ENCODE results near the gene SLC39A13.

Gene SLC39A13

GRCh38 chr11:47414685-47415070, 6.3 kb downstream of the SLC39A13 start:
- Histone ChIP-seq H3K79me2 (ENCODE audit: control insufficient read depth, insufficient read depth, low read length, poor library complexity) (peaks cover 1% of the 10 kb centered on the region), H2AK5ac (ENCODE audit: low read length) (no peak overlapping the region), H3K18ac (ENCODE audit: low read length) (no peak overlapping the region), H4K8ac (ENCODE audit: low read depth, low read length) (no peak overlapping the region), H3K4me3 (ENCODE audit: low read depth, low read length) (no peak overlapping the region), H3K27me3 (ENCODE audit: insufficient read depth, low read length) (no peaks in the 10 kb centered on the region), H4K12ac (ENCODE audit: low read depth, low read length) (no peak overlapping the region), H3K4me1 (ENCODE audit: control insufficient read depth in 1 of 2, insufficient read depth in 2 of 2, low read length in 2 of 2) (peaks cover 6 to 11% of the 10 kb centered on the region in 2 experiments), H3K27ac (ENCODE audit: low read depth, low read length) (no peak overlapping the region), H3K23ac (ENCODE audit: low read length) (no peak overlapping the region), H2BK120ac (ENCODE audit: insufficient read depth, low read length, poor library complexity) (no peak overlapping the region), H2BK5ac (ENCODE audit: low read depth, low read length, poor library complexity) (no peak overlapping the region), H3K4me2 (ENCODE audit: low read length) (no peak overlapping the region), H2AFZ (ENCODE audit: insufficient read depth, low read length, poor library complexity) (no peak overlapping the region), H3K9ac (ENCODE audit: low read length) (no peak overlapping the region), H3K4ac (ENCODE audit: low read depth, low read length) (no peak overlapping the region), H2BK12ac (ENCODE audit: low read length) (no peak overlapping the region), H3K9me3 (ENCODE audit: insufficient read depth, low read depth, low read length) (no peaks in the 10 kb centered on the region), H3K79me1 (ENCODE audit: low read length) (no peaks in the 10 kb centered on the region), H3K14ac (ENCODE audit: low read length) (no peak overlapping the region), H4K91ac (ENCODE audit: low read depth, low read length) (no peak overlapping the region), H3K36me3 (ENCODE audit: control insufficient read depth in 1 of 2, insufficient read depth in 2 of 2, low read length in 2 of 2) (peaks cover 66 to 75% of the 10 kb centered on the region in 2 experiments)
- WGBS (ENCODE audit: extremely low coverage, insufficient coverage, insufficient read length): no CpG with 5 or more reads among the region's 19 CpGs
- DNase-seq: no peak

GRCh38 chr11:47415091-47415854, 6.9 kb downstream of the SLC39A13 start:
- Histone ChIP-seq H3K36me3 (ENCODE audit: control insufficient read depth in 1 of 2, insufficient read depth in 2 of 2, low read length in 2 of 2) (peaks cover 72 to 79% of the 10 kb centered on the region in 2 experiments), H4K12ac (ENCODE audit: low read depth, low read length) (peak overlapping the region; percentile 67), H3K14ac (ENCODE audit: low read length) (no peak overlapping the region), H3K23ac (ENCODE audit: low read length) (no peak overlapping the region), H3K4ac (ENCODE audit: low read depth, low read length) (no peak overlapping the region), H3K27ac (ENCODE audit: low read depth, low read length) (no peak overlapping the region), H4K8ac (ENCODE audit: low read depth, low read length) (no peak overlapping the region), H3K27me3 (ENCODE audit: insufficient read depth, low read length) (no peaks in the 10 kb centered on the region), H3K4me3 (ENCODE audit: low read depth, low read length) (no peak overlapping the region), H4K91ac (ENCODE audit: low read depth, low read length) (no peak overlapping the region), H2BK120ac (ENCODE audit: insufficient read depth, low read length, poor library complexity) (no peak overlapping the region), H3K9ac (ENCODE audit: low read length) (no peak overlapping the region), H3K79me2 (ENCODE audit: control insufficient read depth, insufficient read depth, low read length, poor library complexity) (no peaks in the 10 kb centered on the region), H3K18ac (ENCODE audit: low read length) (no peak overlapping the region), H2AFZ (ENCODE audit: insufficient read depth, low read length, poor library complexity) (no peak overlapping the region), H3K4me1 (ENCODE audit: control insufficient read depth in 1 of 2, insufficient read depth in 2 of 2, low read length in 2 of 2) (peaks cover 3 to 5% of the 10 kb centered on the region in 2 experiments), H2BK5ac (ENCODE audit: low read depth, low read length, poor library complexity) (no peak overlapping the region), H2BK12ac (ENCODE audit: low read length) (no peak overlapping the region), H3K9me3 (ENCODE audit: insufficient read depth, low read depth, low read length) (no peaks in the 10 kb centered on the region), H2AK5ac (ENCODE audit: low read length) (no peak overlapping the region), H3K4me2 (ENCODE audit: low read length) (no peak overlapping the region), H3K79me1 (ENCODE audit: low read length) (no peaks in the 10 kb centered on the region)
- no CpG with 5 or more reads among the region's 31 CpGs for WGBS (ENCODE audit: extremely low coverage, insufficient coverage, insufficient read length)
- DNase-seq: no peak

- no peaks in the 10 kb centered on the region for H3K27me3 ChIP-seq (ENCODE audit: insufficient read depth, low read length)
- no peak overlapping the region for H2AFZ ChIP-seq (ENCODE audit: insufficient read depth, low read length, poor library complexity)
- no peak overlapping the region for H3K23ac ChIP-seq (ENCODE audit: low read length)
- no peak overlapping the region for H3K4ac ChIP-seq (ENCODE audit: low read depth, low read length)
- H3K36me3 ChIP-seq (ENCODE audit: control insufficient read depth in 1 of 2, insufficient read depth in 2 of 2, low read length in 2 of 2): peaks cover 74 to 78% of the 10 kb centered on the region in 2 experiments
- peaks cover 3 to 5% of the 10 kb centered on the region in 2 experiments for H3K4me1 ChIP-seq (ENCODE audit: control insufficient read depth in 1 of 2, insufficient read depth in 2 of 2, low read length in 2 of 2)
- H3K18ac ChIP-seq (ENCODE audit: low read length): no peak overlapping the region
- no peak overlapping the region for H2AK5ac ChIP-seq (ENCODE audit: low read length)
- DNase-seq: peak in 1 of 2 donors; percentile 38
- no peak overlapping the region for H2BK12ac ChIP-seq (ENCODE audit: low read length)
- no peak overlapping the region for H2BK120ac ChIP-seq (ENCODE audit: insufficient read depth, low read length, poor library complexity)
- H3K14ac ChIP-seq (ENCODE audit: low read length): peak overlapping the region; percentile 8
- H3K4me2 ChIP-seq (ENCODE audit: low read length): no peak overlapping the region
- H4K12ac ChIP-seq (ENCODE audit: low read depth, low read length): peak overlapping the region; percentile 67
- WGBS (ENCODE audit: extremely low coverage, insufficient coverage, insufficient read length): no CpG with 5 or more reads among the region's 13 CpGs
- H2BK5ac ChIP-seq (ENCODE audit: low read depth, low read length, poor library complexity): no peak overlapping the region
- H4K91ac ChIP-seq (ENCODE audit: low read depth, low read length): no peak overlapping the region
- no peak overlapping the region for H4K8ac ChIP-seq (ENCODE audit: low read depth, low read length)
- no peaks in the 10 kb centered on the region for H3K9me3 ChIP-seq (ENCODE audit: insufficient read depth, low read depth, low read length)
- H3K9ac ChIP-seq (ENCODE audit: low read length): no peak overlapping the region
- H3K79me1 ChIP-seq (ENCODE audit: low read length): no peaks in the 10 kb centered on the region
- H3K4me3 ChIP-seq (ENCODE audit: low read depth, low read length): no peak overlapping the region
- peak overlapping the region; percentile 9 for H3K27ac ChIP-seq (ENCODE audit: low read depth, low read length)
- no peaks in the 10 kb centered on the region for H3K79me2 ChIP-seq (ENCODE audit: control insufficient read depth, insufficient read depth, low read length, poor library complexity)
These were observed 7.6 kb downstream of the SLC39A13 start for GRCh38 chr11:47415949-47416472.

GRCh38 chr11:47417712-47418111, 9.3 kb downstream of the SLC39A13 start:
- Histone ChIP-seq H3K4me3 (ENCODE audit: low read depth, low read length) (no peak overlapping the region), H4K91ac (ENCODE audit: low read depth, low read length) (no peak overlapping the region)
- no CpG with 5 or more reads among the region's 6 CpGs for WGBS (ENCODE audit: extremely low coverage, insufficient coverage, insufficient read length)

More at GRCh38 chr11:47417712-47418111, 9.3 kb downstream of the SLC39A13 start:
- no peak overlapping the region for H3K9ac ChIP-seq (ENCODE audit: low read length)
- no peak overlapping the region for H3K14ac ChIP-seq (ENCODE audit: low read length)
- no peak overlapping the region for H2BK120ac ChIP-seq (ENCODE audit: insufficient read depth, low read length, poor library complexity)
- no peaks in the 10 kb centered on the region for H3K79me1 ChIP-seq (ENCODE audit: low read length)
- no peak overlapping the region for H2AFZ ChIP-seq (ENCODE audit: insufficient read depth, low read length, poor library complexity)
- H3K27me3 ChIP-seq (ENCODE audit: insufficient read depth, low read length): no peaks in the 10 kb centered on the region
- H2AK5ac ChIP-seq (ENCODE audit: low read length): no peak overlapping the region
- peaks cover 3 to 5% of the 10 kb centered on the region in 2 experiments for H3K4me1 ChIP-seq (ENCODE audit: control insufficient read depth in 1 of 2, insufficient read depth in 2 of 2, low read length in 2 of 2)
- H4K8ac ChIP-seq (ENCODE audit: low read depth, low read length): no peak overlapping the region
- H3K4me2 ChIP-seq (ENCODE audit: low read length): no peak overlapping the region
- no peak overlapping the region for H2BK5ac ChIP-seq (ENCODE audit: low read depth, low read length, poor library complexity)
- peaks cover 75 to 82% of the 10 kb centered on the region in 2 experiments for H3K36me3 ChIP-seq (ENCODE audit: control insufficient read depth in 1 of 2, insufficient read depth in 2 of 2, low read length in 2 of 2)
- H3K4ac ChIP-seq (ENCODE audit: low read depth, low read length): no peak overlapping the region
- H3K79me2 ChIP-seq (ENCODE audit: control insufficient read depth, insufficient read depth, low read length, poor library complexity): no peaks in the 10 kb centered on the region
- no peak overlapping the region for H3K27ac ChIP-seq (ENCODE audit: low read depth, low read length)
- no peak overlapping the region for H3K18ac ChIP-seq (ENCODE audit: low read length)
- H3K9me3 ChIP-seq (ENCODE audit: insufficient read depth, low read depth, low read length): no peaks in the 10 kb centered on the region
- no peak overlapping the region for H3K23ac ChIP-seq (ENCODE audit: low read length)
- no peak overlapping the region for H2BK12ac ChIP-seq (ENCODE audit: low read length)
- no peak for DNase-seq
- no peak overlapping the region for H4K12ac ChIP-seq (ENCODE audit: low read depth, low read length)

Measured in trophoblast cell (in vitro differentiated cells and primary cell).